GM15510 (cell line): Measurements from ENCODE around the gene GCGR.

Source experiments
- POLR2A ChIP-seq: IDR thresholded peaks from 3 replicates; pipeline ENCODE4 v1.6.1; 2011; ENCODE audit warnings: borderline replicate concordance; ENCODE audit not compliant: insufficient read length; ENCODE audit errors: extremely low read depth

The GCGR gene

GRCh38 chr17:81808778-81809555 is 5.0 kb downstream of the GCGR start:
- no peak for TF ChIP-seq POLR2A

DNA sequence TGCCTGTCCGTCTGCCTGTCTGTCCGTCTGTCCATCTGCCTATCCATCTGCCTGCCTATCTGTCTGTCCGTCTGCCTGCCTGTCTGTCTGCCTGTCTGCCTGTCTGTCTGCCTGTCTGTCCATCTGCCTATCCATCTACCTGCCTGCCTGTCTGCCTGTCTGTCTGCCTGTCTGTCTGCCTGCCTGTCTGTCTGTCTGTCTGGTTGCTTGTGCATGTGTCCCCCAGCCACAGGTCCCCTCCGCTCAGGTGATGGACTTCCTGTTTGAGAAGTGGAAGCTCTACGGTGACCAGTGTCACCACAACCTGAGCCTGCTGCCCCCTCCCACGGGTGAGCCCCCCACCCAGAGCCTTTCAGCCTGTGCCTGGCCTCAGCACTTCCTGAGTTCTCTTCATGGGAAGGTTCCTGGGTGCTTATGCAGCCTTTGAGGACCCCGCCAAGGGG is 5.6 kb downstream of the GCGR start:
- TF ChIP-seq POLR2A: no peak

- no peak for TF ChIP-seq POLR2A
Measured at GRCh38 chr17:81810476-81810875, 6.5 kb downstream of the GCGR start.

DNA sequence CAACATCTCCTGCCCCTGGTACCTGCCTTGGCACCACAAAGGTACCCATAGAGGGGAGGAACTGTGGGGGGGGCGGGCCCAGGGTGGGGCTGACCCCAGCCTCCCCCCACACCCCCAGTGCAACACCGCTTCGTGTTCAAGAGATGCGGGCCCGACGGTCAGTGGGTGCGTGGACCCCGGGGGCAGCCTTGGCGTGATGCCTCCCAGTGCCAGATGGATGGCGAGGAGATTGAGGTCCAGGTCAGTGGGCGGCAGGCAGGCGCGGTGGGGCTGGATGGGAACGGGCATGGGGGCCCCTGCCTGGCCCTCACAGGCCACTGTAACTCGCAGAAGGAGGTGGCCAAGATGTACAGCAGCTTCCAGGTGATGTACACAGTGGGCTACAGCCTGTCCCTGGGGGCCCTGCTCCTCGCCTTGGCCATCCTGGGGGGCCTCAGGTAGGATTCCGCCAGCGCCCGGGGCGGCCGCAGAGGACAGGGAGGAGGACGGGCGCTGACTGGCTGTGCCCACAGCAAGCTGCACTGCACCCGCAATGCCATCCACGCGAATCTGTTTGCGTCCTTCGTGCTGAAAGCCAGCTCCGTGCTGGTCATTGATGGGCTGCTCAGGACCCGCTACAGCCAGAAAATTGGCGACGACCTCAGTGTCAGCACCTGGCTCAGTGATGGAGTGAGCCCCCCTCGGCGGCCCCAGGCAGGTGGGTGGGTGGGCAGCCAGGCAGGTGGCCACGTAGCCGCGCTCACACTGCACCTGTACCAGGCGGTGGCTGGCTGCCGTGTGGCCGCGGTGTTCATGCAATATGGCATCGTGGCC is 7.1 kb downstream of the GCGR start:
- no peak for TF ChIP-seq POLR2A

GRCh38 chr17:81811705-81812570 is 8.0 kb downstream of the GCGR start:
- no peak for TF ChIP-seq POLR2A

DNA sequence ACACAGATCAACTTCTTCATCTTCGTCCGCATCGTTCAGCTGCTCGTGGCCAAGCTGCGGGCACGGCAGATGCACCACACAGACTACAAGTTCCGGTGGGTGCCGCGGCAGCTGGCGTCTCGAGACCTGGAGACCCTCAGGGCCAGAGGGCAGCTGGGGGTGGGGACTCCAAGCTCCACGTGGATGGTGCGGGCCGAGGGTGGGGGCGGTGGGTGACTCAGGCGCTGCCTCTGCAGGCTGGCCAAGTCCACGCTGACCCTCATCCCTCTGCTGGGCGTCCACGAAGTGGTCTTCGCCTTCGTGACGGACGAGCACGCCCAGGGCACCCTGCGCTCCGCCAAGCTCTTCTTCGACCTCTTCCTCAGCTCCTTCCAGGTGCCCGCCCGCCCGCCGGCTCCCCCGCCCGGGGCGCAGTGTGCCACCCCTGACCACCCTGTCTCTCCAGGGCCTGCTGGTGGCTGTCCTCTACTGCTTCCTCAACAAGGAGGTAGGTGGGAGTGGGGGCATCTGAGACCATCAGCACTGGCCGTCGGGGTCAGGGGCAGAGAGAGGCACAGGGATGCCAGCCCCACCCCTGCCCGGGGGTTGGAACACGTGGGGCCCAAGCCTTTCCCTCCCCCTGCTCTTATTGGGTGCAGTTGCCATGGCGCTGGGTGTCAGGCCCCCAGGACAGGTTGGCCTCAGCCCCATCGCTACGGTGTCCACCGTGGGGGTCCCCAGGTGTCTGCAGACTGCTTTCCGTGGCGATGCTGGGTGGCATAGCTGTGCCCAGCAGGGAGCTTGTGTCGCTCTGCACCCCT is 8.8 kb downstream of the GCGR start:
- TF ChIP-seq POLR2A: no peak

GRCh38 chr17:81813371-81813684 is 9.4 kb downstream of the GCGR start:
- no peak for TF ChIP-seq POLR2A

- no peak for TF ChIP-seq POLR2A
Measured at GRCh38 chr17:81813861-81814683, 10.1 kb downstream of the GCGR start.

DNA sequence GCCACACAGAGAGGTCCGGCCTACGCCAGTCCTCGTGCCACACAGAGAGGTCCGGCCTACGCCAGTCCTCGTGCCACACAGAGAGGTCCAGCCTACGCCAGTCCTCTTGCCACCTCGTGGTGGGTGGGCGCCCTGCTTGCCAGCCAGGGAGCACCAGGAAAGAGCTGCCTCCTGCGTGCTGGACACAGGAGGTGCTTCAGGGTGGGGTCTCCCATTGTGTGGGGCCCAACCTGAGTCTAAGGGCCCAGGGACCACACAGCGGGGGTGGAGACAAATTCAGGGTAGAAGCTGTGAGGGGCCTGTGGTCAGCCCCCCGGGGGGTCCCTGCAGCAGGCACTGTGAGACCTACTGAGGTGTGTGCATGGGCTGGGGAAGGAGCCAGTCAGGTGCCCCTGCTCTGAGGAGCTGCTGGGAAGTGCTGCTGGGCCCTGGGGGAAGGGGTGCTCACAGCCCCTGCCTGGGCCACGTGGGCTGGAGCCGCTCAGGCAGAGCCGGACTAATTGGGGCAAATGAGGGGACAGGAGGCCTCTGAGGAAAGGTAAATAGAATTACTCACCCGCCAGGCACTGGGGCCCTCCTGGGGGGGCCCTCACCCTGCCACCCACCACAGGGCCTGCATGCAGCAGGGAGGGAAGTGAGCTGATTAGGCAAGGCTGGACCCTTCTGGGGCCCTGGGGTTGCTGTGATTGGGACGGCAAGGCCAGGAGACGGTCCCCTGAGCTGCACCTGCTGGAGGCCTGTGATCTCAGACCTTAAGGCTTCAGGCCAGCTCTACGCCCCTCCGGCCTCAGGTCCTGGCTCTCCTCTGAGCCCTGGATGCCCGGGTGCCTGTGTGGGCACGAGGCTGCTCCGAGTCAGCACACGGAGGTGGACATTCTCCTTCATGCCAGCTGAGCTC is 11.0 kb downstream of the GCGR start:
- no peak for TF ChIP-seq POLR2A

DNA sequence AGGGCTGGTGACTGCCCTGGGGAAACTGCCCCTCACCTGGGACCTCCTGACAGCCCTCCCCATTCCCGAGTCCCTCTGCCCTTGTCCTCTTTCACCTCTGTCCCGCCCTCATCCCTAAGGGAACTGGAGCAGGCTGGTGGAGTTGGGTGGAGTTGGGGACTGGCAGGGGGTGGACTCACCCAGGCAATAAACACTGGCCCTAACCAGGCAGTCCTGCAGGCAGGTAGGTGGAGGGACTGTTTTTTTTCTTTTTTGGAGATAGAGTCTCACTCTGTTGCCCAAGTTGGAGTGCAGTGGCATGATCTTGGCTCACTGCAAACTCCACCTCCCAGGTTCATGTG is 11.7 kb downstream of the GCGR start:
- no peak for TF ChIP-seq POLR2A

DNA sequence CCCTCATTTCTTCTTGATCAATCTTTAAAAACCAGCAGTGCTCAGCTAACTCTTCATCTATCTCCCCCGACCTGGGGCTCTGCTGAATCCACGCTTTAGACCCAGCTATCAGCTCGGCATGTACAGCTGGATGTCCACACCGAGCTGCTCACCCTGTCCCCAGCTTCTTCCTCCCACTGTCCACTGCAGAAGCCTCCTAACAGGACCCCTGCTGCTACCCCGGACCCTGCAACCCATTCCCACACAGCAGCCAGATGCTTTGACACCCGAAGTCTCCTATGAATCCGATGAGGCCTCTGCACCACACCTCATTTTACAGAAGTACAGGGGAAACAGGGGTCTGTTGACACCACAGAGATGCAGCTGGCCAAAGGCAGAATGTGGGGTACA is 13.8 kb downstream of the GCGR start:
- TF ChIP-seq POLR2A: no peak

- no peak for TF ChIP-seq POLR2A
Measured at GRCh38 chr17:81819708-81820107, 15.8 kb downstream of the GCGR start.

DNA sequence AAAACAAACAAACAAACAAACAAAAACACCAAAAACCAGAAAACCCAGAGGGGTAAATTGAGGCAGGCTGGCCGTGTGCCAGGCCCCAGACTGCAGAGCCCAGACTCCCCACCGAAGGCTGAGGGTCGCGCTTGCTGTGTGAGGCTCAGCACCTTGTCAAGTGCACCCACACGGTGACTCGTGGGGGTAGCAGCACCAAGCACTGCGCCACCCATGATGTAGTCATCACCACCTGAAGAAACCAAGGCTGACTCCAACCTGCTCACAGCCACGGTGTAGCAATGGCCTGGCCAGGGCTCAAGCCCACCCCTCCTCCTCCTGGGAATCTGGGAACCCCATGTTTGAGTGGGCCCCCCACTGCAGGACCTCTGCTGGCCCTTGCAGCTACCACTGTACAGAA is 17.2 kb downstream of the GCGR start:
- TF ChIP-seq POLR2A: no peak
